GM12873 (cell line): Measurements from ENCODE around the gene ANKRD40.

Source experiments
- TF ChIP-seq, protein P1 (sequence below): IDR thresholded peaks from 2 replicates; pipeline ENCODE4 v1.5.1; 2012; ENCODE audit warnings: low read depth, mild to moderate bottlenecking, moderate library complexity, low read length, control low read depth; ENCODE audit not compliant: insufficient read depth; ENCODE audit errors: missing control alignments

ANKRD40 gene

GRCh38 chr17:50719924-50720794, 12.4 kb upstream of the ANKRD40 start:
- TF ChIP-seq, protein P1, sequence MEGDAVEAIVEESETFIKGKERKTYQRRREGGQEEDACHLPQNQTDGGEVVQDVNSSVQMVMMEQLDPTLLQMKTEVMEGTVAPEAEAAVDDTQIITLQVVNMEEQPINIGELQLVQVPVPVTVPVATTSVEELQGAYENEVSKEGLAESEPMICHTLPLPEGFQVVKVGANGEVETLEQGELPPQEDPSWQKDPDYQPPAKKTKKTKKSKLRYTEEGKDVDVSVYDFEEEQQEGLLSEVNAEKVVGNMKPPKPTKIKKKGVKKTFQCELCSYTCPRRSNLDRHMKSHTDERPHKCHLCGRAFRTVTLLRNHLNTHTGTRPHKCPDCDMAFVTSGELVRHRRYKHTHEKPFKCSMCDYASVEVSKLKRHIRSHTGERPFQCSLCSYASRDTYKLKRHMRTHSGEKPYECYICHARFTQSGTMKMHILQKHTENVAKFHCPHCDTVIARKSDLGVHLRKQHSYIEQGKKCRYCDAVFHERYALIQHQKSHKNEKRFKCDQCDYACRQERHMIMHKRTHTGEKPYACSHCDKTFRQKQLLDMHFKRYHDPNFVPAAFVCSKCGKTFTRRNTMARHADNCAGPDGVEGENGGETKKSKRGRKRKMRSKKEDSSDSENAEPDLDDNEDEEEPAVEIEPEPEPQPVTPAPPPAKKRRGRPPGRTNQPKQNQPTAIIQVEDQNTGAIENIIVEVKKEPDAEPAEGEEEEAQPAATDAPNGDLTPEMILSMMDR: no peak

DNA sequence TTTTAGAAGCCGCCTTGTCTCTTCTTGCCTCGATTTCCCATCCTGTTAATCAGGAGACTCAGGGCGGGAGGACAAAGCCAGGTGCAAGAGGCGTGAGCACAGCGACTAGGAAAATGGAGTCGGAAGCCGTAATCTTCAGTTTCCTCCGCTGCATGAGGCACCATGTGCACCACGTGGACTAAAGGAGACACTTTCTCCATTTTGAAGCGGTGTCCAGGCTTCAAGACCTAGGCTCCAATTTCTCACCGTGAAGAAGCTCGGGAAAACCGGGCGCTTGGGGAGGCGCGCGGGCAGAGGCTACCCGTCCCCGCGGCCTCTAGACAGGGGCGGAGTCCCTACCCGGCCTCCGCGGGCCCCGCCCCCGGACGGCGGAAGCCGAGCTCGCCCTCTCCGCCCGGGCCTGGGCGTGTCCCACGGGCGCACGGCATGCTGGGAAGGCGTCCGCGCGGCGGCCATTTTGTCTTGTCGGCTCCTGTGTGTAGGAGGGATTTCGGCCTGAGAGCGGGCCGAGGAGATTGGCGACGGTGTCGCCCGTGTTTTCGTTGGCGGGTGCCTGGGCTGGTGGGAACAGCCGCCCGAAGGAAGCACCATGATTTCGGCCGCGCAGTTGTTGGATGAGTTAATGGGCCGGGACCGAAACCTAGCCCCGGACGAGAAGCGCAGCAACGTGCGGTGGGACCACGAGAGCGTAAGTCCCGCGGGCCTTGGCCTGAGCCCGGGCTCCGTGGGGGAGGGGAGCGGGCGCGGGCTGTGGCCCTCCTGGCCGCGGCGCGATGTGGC, 11.6 kb upstream of the ANKRD40 start, which contains the start of gene LUC7L3:
LUC7L3 (plus strand) TSS at position 460 of the 780 bp plus-strand sequence; CDS start at position 590, 130 bp downstream.
- TF ChIP-seq, protein P1: no peak

GRCh38 chr17:50715471-50715870, 7.8 kb upstream of the ANKRD40 start:
- TF ChIP-seq, protein P1: no peak

DNA sequence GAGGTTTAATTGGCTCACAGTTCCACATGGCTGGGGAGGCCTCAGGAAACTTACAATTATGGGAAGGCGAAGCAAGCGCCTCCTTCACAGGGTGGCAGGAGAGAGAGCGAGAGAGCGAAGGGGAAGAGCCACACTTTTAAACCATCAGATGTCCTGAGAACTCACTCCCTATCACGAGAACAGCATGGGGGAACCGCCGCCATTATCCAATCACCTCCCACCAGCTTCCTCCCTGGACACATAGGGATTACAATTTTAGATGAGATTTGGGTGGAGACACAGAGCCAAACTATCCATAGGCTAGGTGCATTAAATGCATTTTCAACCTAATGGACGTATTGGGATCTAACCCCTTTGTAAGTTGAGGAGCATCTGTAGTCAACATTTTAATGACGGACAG, 4.9 kb upstream of the ANKRD40 start:
- TF ChIP-seq, protein P1: no peak

DNA sequence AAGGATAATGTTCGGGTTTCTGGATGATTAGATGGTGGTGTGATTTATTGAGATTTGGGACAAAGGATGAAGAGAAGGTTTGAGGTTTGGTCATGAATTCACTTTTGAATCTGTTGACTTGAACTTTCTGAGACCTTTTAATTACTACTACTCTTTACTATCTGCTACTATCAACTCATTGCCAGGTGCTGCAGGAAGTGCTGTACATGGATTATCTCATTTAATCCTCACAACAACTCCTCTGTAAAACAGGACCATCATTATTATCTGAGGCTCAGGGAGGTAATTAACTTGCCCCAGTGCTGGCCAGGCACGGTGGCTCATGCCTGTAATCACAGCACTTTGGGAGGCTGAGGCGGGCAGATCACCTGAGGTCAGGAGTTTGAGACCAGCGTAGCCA, 2.9 kb upstream of the ANKRD40 start:
- TF ChIP-seq, protein P1: no peak

GRCh38 chr17:50710025-50710424, 2.3 kb upstream of the ANKRD40 start:
- TF ChIP-seq, protein P1: no peak
